ENCODE data around the gene CBY3. TPM values are rescaled to one million over a fixed set of nuclear protein-coding genes. Genes with fewer than 3 reads are reported as not detected.

Gene CBY3
- total RNA-seq, 1 experiment from 2014 or later: not detected

GRCh38 chr5:179729303-179729702 lies 48.5 kb upstream of the CBY3 start:
- CTCF ChIA-PET: no interaction called here

GRCh38 chr5:179727106-179727505 lies 46.3 kb upstream of the CBY3 start:
- CTCF ChIA-PET: no interaction called here
- H3K27ac ChIP-seq (ENCODE audit: low read depth, low read length): no peak overlapping the region
- H3K27me3 ChIP-seq (ENCODE audit: insufficient read depth, low read length): no peaks in the 10 kb centered on the region
- H2AFZ ChIP-seq (ENCODE audit: low read depth, low read length, poor library complexity, severe bottlenecking): no peak overlapping the region
- POLR2A ChIA-PET: no interaction called here
- intact Hi-C loops (cut with micrococcal nuclease): no loop called here
- peaks cover 58 to 75% of the 10 kb centered on the region in 2 experiments for H3K36me3 ChIP-seq (ENCODE audit: control insufficient read depth in 1 of 2, insufficient read depth in 2 of 2, low read length in 2 of 2)
- no peaks in the 10 kb centered on the region for H4K20me1 ChIP-seq (ENCODE audit: insufficient read depth)
- peaks cover 2 to 18% of the 10 kb centered on the region in 2 experiments for H3K4me1 ChIP-seq (ENCODE audit: control insufficient read depth in 1 of 2, insufficient read depth in 2 of 2, low read length in 2 of 2)
- H3K9me3 ChIP-seq (ENCODE audit: control insufficient read depth in 1 of 2, insufficient read depth in 1 of 2, low read depth in 1 of 2, low read length in 2 of 2): no peaks in the 10 kb centered on the region
- H3K4me3 ChIP-seq (replicated peaks in 1 of 2; ENCODE audit: low read depth in 1 of 2, low read length in 2 of 2): no peak overlapping the region
- H3K9me2 ChIP-seq (ENCODE audit: insufficient read depth): no peaks in the 10 kb centered on the region
- no peak for TF ChIP-seq FOSL1 (IDR thresholded peaks at IDR 0.05; ENCODE audit: low read depth)
- H3K79me2 ChIP-seq (ENCODE audit: insufficient read depth, low read length): peaks cover 44% of the 10 kb centered on the region
- BruUV-seq (replicated peaks): no TSS peak
- H3K4me2 ChIP-seq (ENCODE audit: low read length): no peak overlapping the region
- no peak for DNase-seq (ENCODE audit: low read depth, low spot score)
- no peak overlapping the region for H3K9ac ChIP-seq (ENCODE audit: low read length)
- no peak for ATAC-seq
- RAD21 ChIA-PET (ENCODE audit: low non-redundant PET in 1 of 2, low total read pairs in 2 of 2, uncharacterized antibody in 2 of 2, unreplicated experiment in 2 of 2): no interaction called here

More at GRCh38 chr5:179729303-179729702, 48.5 kb upstream of the CBY3 start:
- peaks cover 37% of the 10 kb centered on the region for H3K79me2 ChIP-seq (ENCODE audit: insufficient read depth, low read length)
- H2AFZ ChIP-seq (ENCODE audit: low read depth, low read length, poor library complexity, severe bottlenecking): no peak overlapping the region
- H3K9ac ChIP-seq (ENCODE audit: low read length): no peak overlapping the region
- H3K27me3 ChIP-seq (ENCODE audit: insufficient read depth, low read length): no peaks in the 10 kb centered on the region
- H3K9me3 ChIP-seq (ENCODE audit: control insufficient read depth in 1 of 2, insufficient read depth in 1 of 2, low read depth in 1 of 2, low read length in 2 of 2): no peaks in the 10 kb centered on the region
- no peak overlapping the region for H3K27ac ChIP-seq (ENCODE audit: low read depth, low read length)
- no peaks in the 10 kb centered on the region for H3K9me2 ChIP-seq (ENCODE audit: insufficient read depth)
- H3K4me3 ChIP-seq (replicated peaks in 1 of 2; ENCODE audit: low read depth in 1 of 2, low read length in 2 of 2): no peak overlapping the region
- TSS peak; percentile 38 for BruUV-seq (replicated peaks)
- POLR2A ChIA-PET: no interaction called here
- no peak for TF ChIP-seq FOSL1 (IDR thresholded peaks at IDR 0.05; ENCODE audit: low read depth)
- no peaks in the 10 kb centered on the region for H4K20me1 ChIP-seq (ENCODE audit: insufficient read depth)
- ATAC-seq (no peak), DNase-seq (ENCODE audit: low read depth, low spot score) (no peak)
- RAD21 ChIA-PET (ENCODE audit: low non-redundant PET in 1 of 2, low total read pairs in 2 of 2, uncharacterized antibody in 2 of 2, unreplicated experiment in 2 of 2): no interaction called here
- H3K36me3 ChIP-seq (ENCODE audit: control insufficient read depth in 1 of 2, insufficient read depth in 2 of 2, low read length in 2 of 2): peaks cover 37 to 53% of the 10 kb centered on the region in 2 experiments; a peak in 3 of 4 replicates
- H3K4me2 ChIP-seq (ENCODE audit: low read length): no peak overlapping the region
- intact Hi-C loops (cut with micrococcal nuclease): no loop called here
- peaks cover 5 to 26% of the 10 kb centered on the region in 2 experiments for H3K4me1 ChIP-seq (ENCODE audit: control insufficient read depth in 1 of 2, insufficient read depth in 2 of 2, low read length in 2 of 2)

- POLR2A ChIA-PET: no interaction called here
- DNase-seq (ENCODE audit: low read depth, low spot score) (no peak), ATAC-seq (no peak)
- no peak overlapping the region for H3K4me3 ChIP-seq (replicated peaks in 1 of 2; ENCODE audit: low read depth in 1 of 2, low read length in 2 of 2)
- H4K20me1 ChIP-seq (ENCODE audit: insufficient read depth): no peaks in the 10 kb centered on the region
- H3K4me1 ChIP-seq (ENCODE audit: control insufficient read depth in 1 of 2, insufficient read depth in 2 of 2, low read length in 2 of 2): no peaks in the 10 kb centered on the region
- no peaks in the 10 kb centered on the region for H3K9me3 ChIP-seq (ENCODE audit: control insufficient read depth in 1 of 2, insufficient read depth in 1 of 2, low read depth in 1 of 2, low read length in 2 of 2)
- no peak overlapping the region for H3K9ac ChIP-seq (ENCODE audit: low read length)
- no peak overlapping the region for H3K27ac ChIP-seq (ENCODE audit: low read depth, low read length)
- peaks cover 72% of the 10 kb centered on the region for H3K79me2 ChIP-seq (ENCODE audit: insufficient read depth, low read length)
- peaks cover 77 to 82% of the 10 kb centered on the region in 2 experiments for H3K36me3 ChIP-seq (ENCODE audit: control insufficient read depth in 1 of 2, insufficient read depth in 2 of 2, low read length in 2 of 2)
- RAD21 ChIA-PET (ENCODE audit: low non-redundant PET in 1 of 2, low total read pairs in 2 of 2, uncharacterized antibody in 2 of 2, unreplicated experiment in 2 of 2): no interaction called here
- no peaks in the 10 kb centered on the region for H3K9me2 ChIP-seq (ENCODE audit: insufficient read depth)
- CTCF ChIA-PET: no interaction called here
- no peak overlapping the region for H3K4me2 ChIP-seq (ENCODE audit: low read length)
- no peak overlapping the region for H2AFZ ChIP-seq (ENCODE audit: low read depth, low read length, poor library complexity, severe bottlenecking)
- BruUV-seq (replicated peaks): no TSS peak
- H3K27me3 ChIP-seq (ENCODE audit: insufficient read depth, low read length): no peaks in the 10 kb centered on the region
- intact Hi-C loops (cut with micrococcal nuclease): no loop called here
- TF ChIP-seq CEBPB (IDR thresholded peaks at IDR 0.05; ENCODE audit: low read depth) (no peak), ATF3 (IDR thresholded peaks at IDR 0.05) (no peak), SP1 (IDR thresholded peaks at IDR 0.05; ENCODE audit: low read depth) (no peak), YY1 (IDR thresholded peaks at IDR 0.05; ENCODE audit: extremely low read depth, insufficient replicate concordance, low read depth, low read length) (no peak), MAX (IDR thresholded peaks at IDR 0.05) (no peak), ZNF274 (IDR thresholded peaks at IDR 0.05; ENCODE audit: low read depth, low read length) (no peak), ELF1 (IDR thresholded peaks at IDR 0.05; ENCODE audit: borderline replicate concordance, low read depth) (no peak), SIN3A (IDR thresholded peaks at IDR 0.05; ENCODE audit: low read depth) (no peak), FOSL1 (IDR thresholded peaks at IDR 0.05; ENCODE audit: low read depth) (no peak), EGR1 (IDR thresholded peaks at IDR 0.05; ENCODE audit: low read depth) (no peak), ZBTB33 (IDR thresholded peaks at IDR 0.05; ENCODE audit: extremely low read depth, insufficient replicate concordance, low read length) (no peak), POLR2AphosphoS5 (IDR thresholded peaks at IDR 0.05; ENCODE audit: low read depth, low read length) (no peak)
Measured at GRCh38 chr5:179724163-179724562, 43.3 kb upstream of the CBY3 start.

Data from HCT116 (cell line).